ENCODE measurements around the gene TEX51.

The TEX51 gene

DNA sequence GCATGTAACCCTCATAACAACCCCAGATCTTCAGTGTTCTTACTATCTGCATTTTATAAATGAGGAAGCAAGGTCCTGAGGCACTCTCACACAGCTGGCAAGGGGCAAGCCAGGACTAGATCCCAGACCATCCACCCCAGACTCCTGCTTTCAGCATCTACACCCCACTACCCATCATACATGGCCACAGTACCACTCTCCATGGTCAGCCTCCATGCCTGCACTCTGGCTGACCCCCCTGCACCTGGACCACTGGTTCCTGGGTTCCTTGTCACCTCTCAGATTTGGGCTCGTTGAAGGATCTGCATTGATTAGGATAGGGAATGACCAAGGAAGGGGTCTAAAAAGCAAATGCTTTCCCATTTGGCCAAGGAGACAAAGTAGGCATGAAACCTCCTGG, 36.0 kb upstream of the TEX51 start:
- ATAC-seq (ENCODE audit: low read depth) (no peak), DNase-seq (ENCODE audit: low spot score in 2 of 2) (no peak)
- Mint-ChIP-seq H3K36me3 (no peaks in the 10 kb centered on the region), H3K9me3 (peaks cover 2% of the 10 kb centered on the region), H3K4me1 (no peaks in the 10 kb centered on the region), H3K4me3 (no peak overlapping the region), H3K27ac (no peak overlapping the region), H3K27me3 (peaks cover 2% of the 10 kb centered on the region)

DNA sequence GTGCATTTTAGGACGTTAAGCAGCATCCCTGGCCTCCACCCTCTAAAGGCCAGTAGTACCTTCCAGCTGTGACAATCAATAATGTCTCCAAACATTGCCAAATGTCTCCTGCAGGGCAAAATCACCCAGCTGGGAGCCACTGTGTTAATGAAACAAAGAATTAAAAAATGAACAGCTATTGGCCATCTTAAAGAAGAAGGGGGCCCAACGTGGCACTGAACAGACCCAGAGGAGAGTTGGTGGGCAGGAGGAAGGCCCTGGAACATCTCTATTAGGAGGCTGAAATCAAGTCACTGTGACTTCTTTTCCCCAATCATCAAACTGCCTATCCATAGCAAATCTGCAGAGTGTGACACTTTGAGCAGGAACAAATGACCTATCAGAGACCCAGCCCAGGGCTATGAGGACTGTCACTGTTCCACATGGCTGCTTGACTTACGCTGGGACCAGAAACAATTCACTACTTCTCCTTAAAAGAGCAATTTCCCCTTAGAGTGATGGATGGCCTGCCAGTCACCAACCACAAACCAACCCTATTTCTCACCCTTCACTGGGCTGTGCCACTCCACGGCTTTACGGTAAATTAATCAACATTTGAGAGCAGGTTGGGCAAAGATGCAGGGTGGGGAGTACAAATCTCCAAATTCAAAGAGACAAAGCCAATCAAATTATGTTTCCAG, 35.2 kb upstream of the TEX51 start:
- Mint-ChIP-seq H3K27me3 (peaks cover 2% of the 10 kb centered on the region), H3K36me3 (no peaks in the 10 kb centered on the region), H3K27ac (no peak overlapping the region), H3K4me3 (no peak overlapping the region), H3K4me1 (no peaks in the 10 kb centered on the region), H3K9me3 (peaks cover 3% of the 10 kb centered on the region)
- no peak for ATAC-seq (ENCODE audit: low read depth)
- DNase-seq (ENCODE audit: low spot score in 2 of 2): no peak

DNA sequence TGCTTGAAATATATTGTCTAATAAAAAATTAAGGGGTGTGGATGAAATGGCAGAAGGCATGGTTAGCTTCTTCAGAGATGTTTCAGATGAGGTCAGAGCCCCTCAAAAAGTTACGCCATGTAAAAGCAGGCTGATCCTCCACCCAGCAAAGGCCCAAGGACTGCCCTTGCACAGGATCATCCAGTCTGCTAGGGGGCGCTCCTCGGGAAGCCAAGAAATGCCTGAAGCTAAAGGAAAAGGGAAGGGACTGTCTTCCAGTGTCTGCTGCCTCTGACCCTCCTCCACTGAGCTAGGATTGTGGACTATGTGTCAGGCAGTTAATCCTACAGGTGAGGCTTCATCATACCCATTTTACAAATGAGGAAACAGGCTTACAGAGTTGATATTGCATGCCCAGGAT, 33.8 kb upstream of the TEX51 start:
- H3K27me3 Mint-ChIP-seq: no peaks in the 10 kb centered on the region
- H3K27ac Mint-ChIP-seq: no peak overlapping the region
- H3K9me3 Mint-ChIP-seq: peaks cover 3% of the 10 kb centered on the region

DNA sequence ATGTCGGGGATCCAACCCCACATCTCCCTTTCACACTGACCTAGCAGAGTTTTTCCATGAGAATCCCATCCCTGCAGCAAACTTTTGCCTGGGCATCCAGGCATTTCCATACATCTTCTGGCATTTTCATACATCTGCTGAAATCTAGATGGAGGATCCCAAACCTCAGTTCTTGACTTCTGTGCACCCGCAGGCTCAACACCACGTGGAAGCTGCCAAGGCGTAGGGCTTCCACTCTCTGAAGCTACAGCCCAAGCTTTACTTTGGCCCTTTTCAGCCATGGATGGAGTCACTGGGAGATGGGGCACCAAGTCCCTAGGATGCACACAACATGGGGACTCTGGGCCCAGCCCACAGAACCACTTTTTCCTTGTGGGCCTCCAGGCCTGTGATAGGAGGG, 32.2 kb upstream of the TEX51 start:
- H3K27me3 Mint-ChIP-seq: no peaks in the 10 kb centered on the region
- H3K4me3 Mint-ChIP-seq: no peak overlapping the region
- peaks cover 3% of the 10 kb centered on the region for H3K9me3 Mint-ChIP-seq
- no peaks in the 10 kb centered on the region for H3K36me3 Mint-ChIP-seq
- no peaks in the 10 kb centered on the region for H3K4me1 Mint-ChIP-seq
- no peak overlapping the region for H3K27ac Mint-ChIP-seq
- DNase-seq (ENCODE audit: low spot score in 2 of 2): no peak
- no peak for ATAC-seq (ENCODE audit: low read depth)

More for the DNA sequence above, 33.8 kb upstream of the TEX51 start:
- H3K4me1 Mint-ChIP-seq: no peaks in the 10 kb centered on the region
- H3K36me3 Mint-ChIP-seq: no peaks in the 10 kb centered on the region
- no peak overlapping the region for H3K4me3 Mint-ChIP-seq
- ATAC-seq (ENCODE audit: low read depth) (no peak), DNase-seq (ENCODE audit: low spot score in 2 of 2) (no peak)

DNA sequence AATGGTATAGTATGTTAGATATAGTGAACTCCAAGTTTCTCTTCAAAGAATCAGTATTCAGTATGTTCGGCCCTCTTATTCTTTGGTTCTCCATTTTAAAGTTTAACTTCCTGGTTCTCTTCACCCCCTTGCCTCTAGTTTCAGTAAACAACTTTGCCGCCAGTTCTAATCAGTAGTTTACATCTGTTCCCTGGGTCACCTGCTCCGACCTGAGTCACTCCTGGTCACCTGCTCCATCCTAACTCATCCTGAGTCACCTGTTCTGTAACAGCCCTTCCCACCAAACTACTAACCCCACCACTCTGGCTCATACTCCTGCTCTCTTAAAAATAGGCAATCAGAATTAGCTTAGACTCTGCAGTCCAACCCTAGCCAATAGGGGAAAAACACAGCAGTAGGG, 23.7 kb upstream of the TEX51 start:
- Mint-ChIP-seq H3K9me3 (peaks cover 13% of the 10 kb centered on the region), H3K4me1 (no peaks in the 10 kb centered on the region), H3K27ac (no peak overlapping the region), H3K4me3 (no peak overlapping the region), H3K27me3 (no peaks in the 10 kb centered on the region), H3K36me3 (no peaks in the 10 kb centered on the region)
- DNase-seq (ENCODE audit: low spot score in 2 of 2) (no peak), ATAC-seq (ENCODE audit: low read depth) (no peak)

DNA sequence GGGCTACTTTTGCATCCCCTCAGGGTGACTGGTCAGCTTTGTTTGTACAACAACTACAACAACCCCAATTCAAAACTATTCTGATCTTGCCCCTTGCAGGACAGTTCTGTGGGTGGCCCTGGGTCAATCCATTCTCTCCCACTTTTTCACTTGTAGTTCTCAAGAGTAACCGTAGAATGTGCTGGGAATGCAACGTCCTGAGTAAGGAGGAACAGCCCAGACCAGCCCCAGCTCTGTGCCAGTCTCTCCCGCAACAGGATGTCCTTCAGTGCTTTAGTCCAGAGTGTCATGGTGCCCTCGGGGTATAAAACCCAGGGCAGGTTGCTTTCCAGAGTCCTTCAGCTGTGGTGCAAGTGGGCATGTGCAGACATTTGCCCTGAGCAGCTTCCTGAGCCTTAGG, 22.1 kb upstream of the TEX51 start:
- H3K4me3 Mint-ChIP-seq: no peak overlapping the region
- no peaks in the 10 kb centered on the region for H3K27me3 Mint-ChIP-seq
- no peaks in the 10 kb centered on the region for H3K4me1 Mint-ChIP-seq
- ATAC-seq (ENCODE audit: low read depth): no peak
- no peaks in the 10 kb centered on the region for H3K36me3 Mint-ChIP-seq
- H3K9me3 Mint-ChIP-seq: peaks cover 13% of the 10 kb centered on the region
- no peak overlapping the region for H3K27ac Mint-ChIP-seq
- DNase-seq (ENCODE audit: low spot score in 2 of 2): no peak

DNA sequence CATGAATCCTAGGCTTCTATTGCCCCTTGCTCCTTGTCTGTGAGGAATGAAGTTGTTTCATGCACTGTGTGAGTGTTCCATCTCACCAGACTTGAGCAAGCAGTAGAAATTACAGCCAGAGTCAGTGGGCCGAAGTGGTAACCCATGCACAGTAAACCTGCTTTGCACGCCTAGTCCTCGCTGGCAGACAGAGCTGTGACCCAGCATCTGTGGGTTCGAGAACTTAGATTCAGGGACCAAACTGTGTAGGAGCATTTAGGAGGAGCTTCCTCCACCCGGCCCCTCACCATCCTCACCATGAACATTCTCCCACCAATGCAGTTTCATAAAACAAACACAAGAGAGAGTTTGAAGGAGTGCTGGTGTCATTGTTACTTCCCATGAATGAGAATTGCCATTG, 21.6 kb upstream of the TEX51 start:
- no peaks in the 10 kb centered on the region for H3K27me3 Mint-ChIP-seq
- DNase-seq (ENCODE audit: low spot score in 2 of 2) (no peak), ATAC-seq (ENCODE audit: low read depth) (no peak)
- H3K27ac Mint-ChIP-seq: no peak overlapping the region
- H3K9me3 Mint-ChIP-seq: peaks cover 13% of the 10 kb centered on the region
- H3K36me3 Mint-ChIP-seq: no peaks in the 10 kb centered on the region
- H3K4me3 Mint-ChIP-seq: no peak overlapping the region
- no peaks in the 10 kb centered on the region for H3K4me1 Mint-ChIP-seq

DNA sequence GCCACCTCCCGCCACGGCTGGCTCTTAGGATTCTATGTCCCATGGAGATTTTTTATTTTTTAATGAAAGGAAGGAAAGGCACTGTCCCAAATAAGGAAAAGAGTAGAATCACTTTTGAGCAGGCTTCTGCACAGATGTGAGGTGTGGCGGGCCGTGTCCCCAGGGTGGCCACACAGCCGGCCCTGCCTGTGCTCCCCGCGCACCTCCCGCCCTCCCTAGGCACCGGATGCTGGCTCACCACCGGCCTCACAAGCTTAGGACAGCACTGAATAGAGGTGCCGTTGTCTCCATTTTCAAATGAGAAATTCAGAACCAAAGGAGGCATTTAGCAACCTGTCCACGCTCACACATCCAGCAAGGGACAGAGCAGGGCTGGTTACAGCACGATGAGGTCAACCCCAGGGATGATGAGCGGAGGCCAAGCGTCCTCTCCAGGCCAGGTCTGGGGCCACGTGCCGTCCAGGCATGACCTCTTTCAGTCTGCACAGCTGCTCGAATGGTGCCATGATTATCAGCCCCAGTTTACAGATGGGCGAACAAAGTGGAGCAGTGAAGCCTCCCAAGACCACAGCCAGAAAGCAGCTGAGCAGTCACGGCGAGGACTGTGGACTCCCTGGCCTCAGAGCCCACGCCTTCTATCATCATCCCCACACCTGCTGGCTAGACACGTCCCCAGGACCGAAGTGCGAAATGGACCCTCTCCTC, 20.7 kb upstream of the TEX51 start:
- Mint-ChIP-seq H3K4me1 (no peaks in the 10 kb centered on the region), H3K27ac (no peak overlapping the region), H3K4me3 (no peak overlapping the region), H3K27me3 (no peaks in the 10 kb centered on the region), H3K9me3 (peaks cover 13% of the 10 kb centered on the region), H3K36me3 (no peaks in the 10 kb centered on the region)
- DNase-seq (ENCODE audit: low spot score in 2 of 2) (no peak), ATAC-seq (ENCODE audit: low read depth) (no peak)

DNA sequence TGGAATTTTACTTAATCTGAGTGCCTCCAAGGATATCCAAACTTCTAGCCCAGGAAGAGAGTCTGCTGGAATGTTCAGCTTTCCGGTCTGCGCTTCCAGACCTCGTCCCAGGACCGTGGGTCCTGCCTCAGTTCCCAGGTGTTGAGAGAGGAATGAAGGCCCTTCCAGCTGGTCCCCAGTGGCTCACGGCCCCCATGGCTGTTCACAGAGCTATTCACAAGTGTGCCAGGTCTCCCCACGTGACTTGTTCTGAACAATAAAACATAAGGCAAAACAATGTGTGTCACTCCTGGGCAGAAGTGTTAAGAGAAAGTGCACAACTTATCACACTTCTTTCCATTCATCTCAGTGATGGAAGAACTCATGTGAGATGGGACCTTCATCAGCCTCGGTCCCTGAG, 20.1 kb upstream of the TEX51 start:
- H3K4me3 Mint-ChIP-seq: no peak overlapping the region
- DNase-seq (ENCODE audit: low spot score in 2 of 2) (no peak), ATAC-seq (ENCODE audit: low read depth) (no peak)
- H3K27ac Mint-ChIP-seq: no peak overlapping the region
- H3K36me3 Mint-ChIP-seq: no peaks in the 10 kb centered on the region
- H3K4me1 Mint-ChIP-seq: no peaks in the 10 kb centered on the region
- H3K9me3 Mint-ChIP-seq: peaks cover 13% of the 10 kb centered on the region
- H3K27me3 Mint-ChIP-seq: peaks cover 2% of the 10 kb centered on the region

DNA sequence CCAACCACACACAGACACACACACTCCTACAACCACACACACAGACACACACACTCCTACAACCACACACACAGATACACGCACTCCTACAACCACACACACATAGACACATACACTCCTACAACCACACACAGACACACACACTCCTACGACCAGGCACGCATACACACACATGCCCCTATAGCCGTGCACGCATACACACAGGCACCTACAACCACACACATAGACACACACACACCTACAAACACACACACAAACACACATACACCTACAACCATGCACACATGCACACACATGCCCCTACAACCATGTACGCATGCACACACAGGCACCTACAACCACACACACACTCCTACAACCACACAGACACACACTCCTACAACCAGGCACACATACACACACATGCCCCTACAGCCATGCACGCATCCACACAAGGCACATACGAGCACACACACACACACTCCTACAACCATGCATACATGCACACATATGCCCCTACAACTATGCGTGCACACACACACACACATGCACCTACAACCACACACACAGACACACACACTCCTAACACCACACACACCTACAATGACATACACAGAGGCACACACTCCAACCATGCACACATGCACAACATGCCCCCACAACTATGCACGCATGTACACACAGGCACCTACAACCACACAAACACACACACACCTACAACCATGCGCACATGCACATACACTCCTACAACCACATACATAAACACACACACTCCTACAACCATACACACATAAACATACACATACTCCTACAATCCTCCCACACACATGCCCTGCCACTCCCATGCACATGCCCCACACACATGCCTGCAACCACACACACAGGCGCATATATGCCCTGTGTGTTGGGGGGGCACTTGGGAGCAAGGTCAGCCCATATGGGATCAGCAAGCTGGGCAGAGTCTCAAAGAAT, 19.1 kb upstream of the TEX51 start:
- Mint-ChIP-seq H3K36me3 (no peaks in the 10 kb centered on the region), H3K9me3 (peaks cover 11% of the 10 kb centered on the region), H3K27ac (no peak overlapping the region), H3K4me1 (no peaks in the 10 kb centered on the region), H3K27me3 (peaks cover 2% of the 10 kb centered on the region), H3K4me3 (no peak overlapping the region)
- DNase-seq (ENCODE audit: low spot score in 2 of 2) (no peak), ATAC-seq (ENCODE audit: low read depth) (no peak)

DNA sequence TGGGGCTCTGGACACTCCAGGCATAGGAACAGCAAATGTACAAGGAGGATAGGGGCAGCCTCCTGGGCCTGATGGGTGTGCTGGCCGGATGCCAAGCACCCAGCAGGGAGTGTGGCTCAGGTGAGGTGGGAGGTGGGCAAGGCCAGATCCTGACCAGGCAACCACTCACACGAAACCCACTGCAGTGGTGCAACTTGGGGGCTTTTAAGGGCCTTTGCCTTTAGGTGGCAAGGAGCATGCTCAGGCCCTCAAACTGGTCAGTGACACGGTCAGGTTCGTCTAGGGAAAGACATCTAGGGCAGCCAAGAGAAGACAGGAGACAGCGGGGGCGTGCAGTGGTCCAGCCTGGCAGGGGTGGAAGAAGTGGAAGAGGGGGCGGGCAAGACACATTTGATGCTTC, 18.4 kb upstream of the TEX51 start:
- no peak for DNase-seq (ENCODE audit: low spot score in 2 of 2)
- Mint-ChIP-seq H3K9me3 (peaks cover 6% of the 10 kb centered on the region), H3K27ac (no peak overlapping the region), H3K36me3 (no peaks in the 10 kb centered on the region), H3K27me3 (peaks cover 2% of the 10 kb centered on the region), H3K4me1 (no peaks in the 10 kb centered on the region), H3K4me3 (no peak overlapping the region)
- ATAC-seq (ENCODE audit: low read depth): no peak

DNA sequence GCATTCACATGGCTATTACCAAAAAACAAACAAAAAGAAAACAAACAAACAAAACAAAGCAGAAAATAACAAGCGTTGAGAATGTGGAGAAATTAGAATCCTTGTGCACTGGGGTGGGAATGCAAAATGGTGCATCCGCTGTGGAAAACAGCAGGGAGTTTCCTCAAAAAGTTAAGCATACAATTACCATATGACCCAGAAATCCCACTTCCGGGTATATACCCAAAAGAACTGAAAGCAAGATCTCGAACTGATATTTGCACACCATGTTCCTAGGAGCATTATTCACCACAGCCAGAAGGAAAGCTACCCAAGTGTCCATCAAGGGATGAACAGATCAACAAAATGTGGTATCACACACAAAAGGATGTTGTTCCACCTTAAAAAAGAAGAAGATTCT, 17.9 kb upstream of the TEX51 start:
- no peak overlapping the region for H3K4me3 Mint-ChIP-seq
- no peaks in the 10 kb centered on the region for H3K4me1 Mint-ChIP-seq
- no peaks in the 10 kb centered on the region for H3K36me3 Mint-ChIP-seq
- no peak overlapping the region for H3K27ac Mint-ChIP-seq
- peaks cover 2% of the 10 kb centered on the region for H3K27me3 Mint-ChIP-seq
- peaks cover 2% of the 10 kb centered on the region for H3K9me3 Mint-ChIP-seq
- DNase-seq (ENCODE audit: low spot score in 2 of 2) (no peak), ATAC-seq (ENCODE audit: low read depth) (no peak)

DNA sequence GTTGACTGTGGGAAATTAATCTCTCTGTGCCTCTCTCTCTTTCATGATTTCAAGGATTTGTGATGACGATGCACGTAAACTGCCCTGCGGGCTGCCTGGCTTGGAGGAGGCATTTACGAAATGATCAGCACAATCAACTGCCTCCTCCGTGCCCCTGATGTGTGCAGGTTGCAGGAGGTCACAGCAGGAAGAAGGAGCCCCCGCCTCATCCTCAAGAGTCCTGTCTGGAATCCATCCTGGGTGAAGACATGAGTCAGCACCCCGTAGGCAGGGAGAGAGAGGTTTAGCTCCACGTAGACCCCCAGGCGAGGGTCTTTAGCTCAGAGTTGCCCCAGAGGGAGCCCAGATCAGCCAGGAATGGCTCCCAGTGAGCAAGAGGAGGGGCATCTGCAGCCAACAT, 17.1 kb upstream of the TEX51 start:
- ATAC-seq (ENCODE audit: low read depth) (no peak), DNase-seq (ENCODE audit: low spot score in 2 of 2) (no peak)
- Mint-ChIP-seq H3K4me3 (no peak overlapping the region), H3K27me3 (peaks cover 6% of the 10 kb centered on the region), H3K4me1 (peaks cover 3% of the 10 kb centered on the region), H3K27ac (no peak overlapping the region), H3K9me3 (no peaks in the 10 kb centered on the region), H3K36me3 (no peaks in the 10 kb centered on the region)

DNA sequence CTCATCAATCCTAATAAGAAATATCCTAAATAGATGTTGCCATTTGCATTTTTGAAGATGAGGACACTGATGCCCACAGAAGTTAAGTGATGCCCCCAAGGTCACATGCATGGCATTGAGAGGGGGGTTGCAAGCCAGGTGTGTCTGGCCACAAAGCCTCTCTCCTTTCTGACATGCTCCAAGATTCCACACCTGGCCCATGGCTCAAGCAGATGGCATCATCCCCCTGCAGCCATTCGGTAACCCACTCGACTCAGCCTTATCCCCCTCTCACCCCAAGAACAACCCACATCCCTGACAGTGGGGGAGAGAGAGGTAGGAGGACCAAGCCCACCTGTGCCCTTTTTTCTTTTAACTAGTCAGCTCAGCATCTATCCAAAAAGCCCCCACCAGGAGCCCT, 16.5 kb upstream of the TEX51 start:
- no peaks in the 10 kb centered on the region for H3K9me3 Mint-ChIP-seq
- no peak overlapping the region for H3K27ac Mint-ChIP-seq
- ATAC-seq (ENCODE audit: low read depth) (no peak), DNase-seq (ENCODE audit: low spot score in 2 of 2) (no peak)
- H3K27me3 Mint-ChIP-seq: peaks cover 12% of the 10 kb centered on the region
- H3K4me3 Mint-ChIP-seq: no peak overlapping the region
- peaks cover 9% of the 10 kb centered on the region for H3K4me1 Mint-ChIP-seq
- peaks cover 1% of the 10 kb centered on the region for H3K36me3 Mint-ChIP-seq
